ENCODE measurements around the gene KPNA2.

KPNA2 gene

GRCh38 chr17:67993153-67993997 is 42.2 kb upstream of the KPNA2 start:
- H3K9me3 ChIP-seq (replicated peaks in 1 of 2; ENCODE audit: control insufficient read depth in 2 of 2, insufficient read depth in 1 of 2, low read depth in 1 of 2, low read length in 2 of 2) = no peaks in the 10 kb centered on the region
- peaks cover 7 to 16% of the 10 kb centered on the region in 2 donors for H3K4me1 ChIP-seq (ENCODE audit: control insufficient read depth in 2 of 2, insufficient read depth in 1 of 2, low read depth in 1 of 2, low read length in 2 of 2)
- H3K4me3 ChIP-seq (ENCODE audit: low read length in 2 of 2) = peak overlapping the region; percentile 93 to 97
- H3K14ac ChIP-seq (ENCODE audit: low read length) = peak overlapping the region; percentile 99
- no peak overlapping the region for H4K8ac ChIP-seq (ENCODE audit: low read depth, low read length)
- peaks cover 0 to 14% of the 10 kb centered on the region in 2 donors for H3K36me3 ChIP-seq (replicated peaks in 1 of 2; ENCODE audit: control insufficient read depth in 2 of 2, insufficient read depth in 2 of 2, low read length in 2 of 2)
- H3K18ac ChIP-seq (ENCODE audit: low read length) = peak overlapping the region; percentile 98
- peak overlapping the region; percentile 98 for H2AK5ac ChIP-seq (ENCODE audit: low read depth, low read length)
- H2BK120ac ChIP-seq (ENCODE audit: low read depth, low read length) = peak overlapping the region; percentile 89
- H2BK15ac ChIP-seq (ENCODE audit: low read length) = peak overlapping the region; percentile 99
- peak overlapping the region; percentile 89 for H3K9ac ChIP-seq (ENCODE audit: low read depth, low read length, poor library complexity)
- no peak overlapping the region for H4K91ac ChIP-seq (ENCODE audit: low read depth, low read length, poor library complexity)
- peak overlapping the region; percentile 86 for H3K23ac ChIP-seq (ENCODE audit: low read depth, low read length, poor library complexity)
- H2BK5ac ChIP-seq (ENCODE audit: low read length) = peak overlapping the region; percentile 76
- no peak overlapping the region for H2BK12ac ChIP-seq (ENCODE audit: low read length)
- peaks cover 3% of the 10 kb centered on the region for H3K79me1 ChIP-seq (ENCODE audit: low read depth, low read length)
- DNase-seq (ENCODE audit: low spot score) = peak; percentile 84
- peak overlapping the region; percentile 87 for H3K27ac ChIP-seq (replicated peaks; ENCODE audit: low read length)
- peaks cover 0 to 14% (median 4%) of the 10 kb centered on the region in 3 experiments for H3K27me3 ChIP-seq (ENCODE audit: control insufficient read depth in 3 of 3, insufficient read depth in 3 of 3, low read depth in 1 of 3, low read length in 3 of 3)
- H2AFZ ChIP-seq (ENCODE audit: low read length) = peak overlapping the region; percentile 99
- peak overlapping the region; percentile 29 for H3K4ac ChIP-seq (ENCODE audit: low read length)
- peak overlapping the region; percentile 76 for H3K4me2 ChIP-seq (ENCODE audit: insufficient read depth, low read length, poor library complexity, severe bottlenecking)
- no CpG with 5 or more reads among the region's 144 CpGs for WGBS, 2 donors (ENCODE audit: extremely low coverage in 2 of 2, insufficient read length in 2 of 2, insufficient replicate concordance in 1 of 2)

GRCh38 chr17:67993998-67994361 is 41.6 kb upstream of the KPNA2 start:
- Histone ChIP-seq H2AFZ (ENCODE audit: low read length) (peak overlapping the region; percentile 93), H3K9me3 (replicated peaks in 1 of 2; ENCODE audit: control insufficient read depth in 2 of 2, insufficient read depth in 1 of 2, low read depth in 1 of 2, low read length in 2 of 2) (no peaks in the 10 kb centered on the region), H3K4me3 (ENCODE audit: low read length in 2 of 2) (peak overlapping the region; percentile 81 to 97), H3K23ac (ENCODE audit: low read depth, low read length, poor library complexity) (peak overlapping the region; percentile 82), H3K79me1 (ENCODE audit: low read depth, low read length) (peaks cover 3% of the 10 kb centered on the region), H3K27ac (replicated peaks; ENCODE audit: low read length) (peak overlapping the region; percentile 86), H3K27me3 (ENCODE audit: control insufficient read depth in 3 of 3, insufficient read depth in 3 of 3, low read depth in 1 of 3, low read length in 3 of 3) (peaks cover 0 to 14% (median 4%) of the 10 kb centered on the region in 3 experiments), H3K4ac (ENCODE audit: low read length) (peak overlapping the region; percentile 29), H3K4me1 (ENCODE audit: control insufficient read depth in 2 of 2, insufficient read depth in 1 of 2, low read depth in 1 of 2, low read length in 2 of 2) (peaks cover 7 to 16% of the 10 kb centered on the region in 2 donors), H2BK120ac (ENCODE audit: low read depth, low read length) (peak overlapping the region; percentile 89), H4K91ac (ENCODE audit: low read depth, low read length, poor library complexity) (no peak overlapping the region), H3K9ac (ENCODE audit: low read depth, low read length, poor library complexity) (peak overlapping the region; percentile 89), H3K36me3 (replicated peaks in 1 of 2; ENCODE audit: control insufficient read depth in 2 of 2, insufficient read depth in 2 of 2, low read length in 2 of 2) (peaks cover 0 to 14% of the 10 kb centered on the region in 2 donors), H2AK5ac (ENCODE audit: low read depth, low read length) (peak overlapping the region; percentile 98), H4K8ac (ENCODE audit: low read depth, low read length) (no peak overlapping the region), H3K18ac (ENCODE audit: low read length) (peak overlapping the region; percentile 98), H2BK12ac (ENCODE audit: low read length) (no peak overlapping the region), H2BK5ac (ENCODE audit: low read length) (no peak overlapping the region), H3K4me2 (ENCODE audit: insufficient read depth, low read length, poor library complexity, severe bottlenecking) (peak overlapping the region; percentile 76), H3K14ac (ENCODE audit: low read length) (peak overlapping the region; percentile 99), H2BK15ac (ENCODE audit: low read length) (peak overlapping the region; percentile 99)
- no CpG with 5 or more reads among the region's 21 CpGs for WGBS, 2 donors (ENCODE audit: extremely low coverage in 2 of 2, insufficient read length in 2 of 2, insufficient replicate concordance in 1 of 2)
- DNase-seq (ENCODE audit: low spot score) = no peak

GRCh38 chr17:67994817-67995569 is 40.5 kb upstream of the KPNA2 start:
- Histone ChIP-seq H2AK5ac (ENCODE audit: low read depth, low read length) (no peak overlapping the region), H3K4me2 (ENCODE audit: insufficient read depth, low read length, poor library complexity, severe bottlenecking) (peak overlapping the region; percentile 92), H3K18ac (ENCODE audit: low read length) (no peak overlapping the region), H2BK15ac (ENCODE audit: low read length) (no peak overlapping the region), H3K36me3 (replicated peaks in 1 of 2; ENCODE audit: control insufficient read depth in 2 of 2, insufficient read depth in 2 of 2, low read length in 2 of 2) (peaks cover 0 to 14% of the 10 kb centered on the region in 2 donors), H3K4me1 (ENCODE audit: control insufficient read depth in 2 of 2, insufficient read depth in 1 of 2, low read depth in 1 of 2, low read length in 2 of 2) (peaks cover 7 to 16% of the 10 kb centered on the region in 2 donors), H3K4me3 (ENCODE audit: low read length in 2 of 2) (peak overlapping the region; percentile 77 to 97), H3K27me3 (ENCODE audit: control insufficient read depth in 3 of 3, insufficient read depth in 3 of 3, low read depth in 1 of 3, low read length in 3 of 3) (peaks cover 0 to 14% (median 6%) of the 10 kb centered on the region in 3 experiments), H2BK12ac (ENCODE audit: low read length) (no peak overlapping the region), H3K4ac (ENCODE audit: low read length) (no peak overlapping the region), H3K23ac (ENCODE audit: low read depth, low read length, poor library complexity) (no peak overlapping the region), H2AFZ (ENCODE audit: low read length) (peak overlapping the region; percentile 98), H2BK120ac (ENCODE audit: low read depth, low read length) (no peak overlapping the region), H3K79me1 (ENCODE audit: low read depth, low read length) (peaks cover 3% of the 10 kb centered on the region), H3K9me3 (replicated peaks in 1 of 2; ENCODE audit: control insufficient read depth in 2 of 2, insufficient read depth in 1 of 2, low read depth in 1 of 2, low read length in 2 of 2) (no peaks in the 10 kb centered on the region), H2BK5ac (ENCODE audit: low read length) (no peak overlapping the region), H3K14ac (ENCODE audit: low read length) (no peak overlapping the region), H4K91ac (ENCODE audit: low read depth, low read length, poor library complexity) (no peak overlapping the region), H3K27ac (replicated peaks; ENCODE audit: low read length) (no peak overlapping the region), H3K9ac (ENCODE audit: low read depth, low read length, poor library complexity) (no peak overlapping the region), H4K8ac (ENCODE audit: low read depth, low read length) (no peak overlapping the region)
- no CpG with 5 or more reads among the region's 9 CpGs for WGBS, 2 donors (ENCODE audit: extremely low coverage in 2 of 2, insufficient read length in 2 of 2, insufficient replicate concordance in 1 of 2)
- peak; percentile 4 for DNase-seq (ENCODE audit: low spot score)

All from neuronal stem cell (in vitro differentiated cells).